Peyer's patch (tissue), 4 donors: ENCODE measurements around the gene COL4A1.

Experiments
- POLR2A ChIP-seq, 2 donors: fragments of 450-650 bp; IDR thresholded peaks; one replicate each; pipeline ENCODE4 v1.5.1; 2017; ENCODE audit warnings: antibody characterized with exemption in 2 of 2, mild to moderate bottlenecking in 2 of 2, moderate library complexity in 2 of 2
- TF ChIP-seq, protein P1 (sequence below), 6 experiments: fragments of 450-650 bp in 4 of 6; fragments of 200-600 bp in 2 of 6; sonication (generic) in 1 of 6; IDR thresholded peaks; one replicate each; pipeline ENCODE4 v1.5.1; 2017 to 2019; ENCODE audit warnings: antibody characterized with exemption in 6 of 6, mild to moderate bottlenecking in 3 of 6, moderate library complexity in 1 of 6

DNA sequence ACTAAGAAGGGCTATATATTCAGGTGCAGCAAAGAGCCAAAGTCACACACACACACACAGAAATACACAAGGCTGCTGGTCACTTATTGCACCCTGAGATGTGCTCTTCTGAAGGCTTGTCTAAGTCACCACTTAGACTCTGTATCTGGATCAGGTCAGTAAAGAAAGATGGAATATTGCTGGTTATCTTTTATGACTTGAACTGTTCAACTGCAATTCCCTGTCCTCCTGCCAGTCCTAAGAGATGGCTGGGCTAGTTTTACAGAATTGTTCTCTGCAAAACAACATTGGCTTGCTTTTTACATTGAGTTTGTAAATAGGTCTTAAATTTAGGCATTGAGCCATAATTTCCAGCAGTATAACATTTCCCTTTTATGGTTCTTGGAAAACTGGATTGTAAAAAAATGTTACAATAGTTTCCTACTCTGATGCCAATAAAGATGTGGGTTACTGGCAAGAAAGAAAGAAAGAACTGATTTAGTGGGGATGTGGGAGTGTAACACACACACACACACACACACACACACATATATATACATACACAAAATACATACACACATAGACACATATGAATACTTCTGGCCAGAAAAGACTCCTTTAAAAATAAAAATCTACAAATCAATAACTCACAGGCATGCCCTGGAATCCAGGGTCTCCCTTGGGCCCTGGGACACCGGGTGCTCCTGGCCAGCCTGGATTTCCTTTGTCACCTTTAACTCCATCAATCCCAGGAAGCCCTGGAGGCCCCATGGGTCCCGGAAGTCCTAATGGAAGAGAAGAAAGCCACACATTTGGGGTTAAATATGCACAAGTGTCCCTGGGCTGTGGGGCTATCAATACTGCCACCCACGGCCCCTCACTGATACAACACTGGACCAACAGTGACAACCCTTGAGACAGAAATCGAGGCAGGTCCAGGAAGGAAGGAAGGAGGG, 137.7 kb downstream of the COL4A1 start:
- TF ChIP-seq, protein P1, sequence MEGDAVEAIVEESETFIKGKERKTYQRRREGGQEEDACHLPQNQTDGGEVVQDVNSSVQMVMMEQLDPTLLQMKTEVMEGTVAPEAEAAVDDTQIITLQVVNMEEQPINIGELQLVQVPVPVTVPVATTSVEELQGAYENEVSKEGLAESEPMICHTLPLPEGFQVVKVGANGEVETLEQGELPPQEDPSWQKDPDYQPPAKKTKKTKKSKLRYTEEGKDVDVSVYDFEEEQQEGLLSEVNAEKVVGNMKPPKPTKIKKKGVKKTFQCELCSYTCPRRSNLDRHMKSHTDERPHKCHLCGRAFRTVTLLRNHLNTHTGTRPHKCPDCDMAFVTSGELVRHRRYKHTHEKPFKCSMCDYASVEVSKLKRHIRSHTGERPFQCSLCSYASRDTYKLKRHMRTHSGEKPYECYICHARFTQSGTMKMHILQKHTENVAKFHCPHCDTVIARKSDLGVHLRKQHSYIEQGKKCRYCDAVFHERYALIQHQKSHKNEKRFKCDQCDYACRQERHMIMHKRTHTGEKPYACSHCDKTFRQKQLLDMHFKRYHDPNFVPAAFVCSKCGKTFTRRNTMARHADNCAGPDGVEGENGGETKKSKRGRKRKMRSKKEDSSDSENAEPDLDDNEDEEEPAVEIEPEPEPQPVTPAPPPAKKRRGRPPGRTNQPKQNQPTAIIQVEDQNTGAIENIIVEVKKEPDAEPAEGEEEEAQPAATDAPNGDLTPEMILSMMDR (IDR thresholded peaks at IDR 0.05) = no peak
- no peak for TF ChIP-seq POLR2A (IDR thresholded peaks at IDR 0.05)
